ENCODE results near the gene SAMD4B. TPM values are rescaled to one million over a fixed set of nuclear protein-coding genes. Genes with fewer than 3 reads are reported as not detected.

The SAMD4B gene
- total RNA-seq, 4 donors from 2014 or later, result 79.5 to 212 (median 124) TPM

- Histone ChIP-seq H3K4me1 (peaks cover 25 to 43% of the 10 kb centered on the region in 2 donors), H3K27me3 (no peaks in the 10 kb centered on the region), H3K36me3 (peaks cover 21 to 24% of the 10 kb centered on the region in 2 donors), H3K4me3 (replicated peaks in 1 of 3) (no peak overlapping the region), H3K27ac (peak overlapping the region; percentile 70 to 93 (median 80)), H3K9me3 (no peaks in the 10 kb centered on the region)
- intact Hi-C loops (cut with DNase I), result no loop called here
- peak in 1 of 2 donors; percentile 23 for TF ChIP-seq POLR2A (IDR thresholded peaks at IDR 0.05)
- no peak for TF ChIP-seq CTCF (IDR thresholded peaks at IDR 0.05)
- WGBS, 2 donors, result 23 to 25% methylated on average over 19 to 25 of the region's 25 CpGs
- peak; percentile 49 to 65 for DNase-seq
Observed at GRCh38 chr19:39430675-39431593, 88.7 kb downstream of the SAMD4B start.

GRCh38 chr19:39432677-39433025 lies 90.4 kb downstream of the SAMD4B start:
- Histone ChIP-seq H3K4me1 (peaks cover 25 to 48% of the 10 kb centered on the region in 2 donors), H3K27ac (no peak overlapping the region), H3K4me3 (replicated peaks in 1 of 3) (no peak overlapping the region), H3K36me3 (peaks cover 21 to 24% of the 10 kb centered on the region in 2 donors), H3K9me3 (no peaks in the 10 kb centered on the region), H3K27me3 (no peaks in the 10 kb centered on the region)
- no peak for DNase-seq
- WGBS, 2 donors, result 94 to 95% methylated on average over 8 of the region's 8 CpGs
- TF ChIP-seq CTCF (IDR thresholded peaks at IDR 0.05) (no peak), POLR2A (IDR thresholded peaks at IDR 0.05) (no peak)
- intact Hi-C loops (cut with DNase I), result no loop called here

- H3K36me3 ChIP-seq, result peaks cover 21 to 24% of the 10 kb centered on the region in 2 donors
- peaks cover 19 to 42% of the 10 kb centered on the region in 2 donors for H3K4me1 ChIP-seq
- intact Hi-C loops (cut with DNase I), result no loop called here
- no peak overlapping the region for H3K4me3 ChIP-seq (replicated peaks in 1 of 3)
- H3K9me3 ChIP-seq, result no peaks in the 10 kb centered on the region
- DNase-seq, result no peak
- TF ChIP-seq CTCF (IDR thresholded peaks at IDR 0.05), result no peak
- no peak for TF ChIP-seq POLR2A (IDR thresholded peaks at IDR 0.05)
- no peak overlapping the region for H3K27ac ChIP-seq
- H3K27me3 ChIP-seq, result no peaks in the 10 kb centered on the region
- 90 to 99% methylated on average over 8 of the region's 8 CpGs for WGBS, 2 donors
Observed at GRCh38 chr19:39433480-39434079, 91.4 kb downstream of the SAMD4B start.

- Histone ChIP-seq H3K4me3 (replicated peaks in 1 of 3) (peak overlapping the region in 1 of 3 donors; percentile 99), H3K9me3 (no peaks in the 10 kb centered on the region), H3K36me3 (peaks cover 21 to 24% of the 10 kb centered on the region in 2 donors), H3K27me3 (no peaks in the 10 kb centered on the region), H3K27ac (peak overlapping the region in 2 of 3 donors; percentile 64 to 76), H3K4me1 (peaks cover 19 to 35% of the 10 kb centered on the region in 2 donors)
- WGBS, 2 donors, result 50 to 78% methylated on average over 10 of the region's 10 CpGs
- intact Hi-C loops (cut with DNase I), result no loop called here
- no peak for DNase-seq
- TF ChIP-seq CTCF (IDR thresholded peaks at IDR 0.05) (no peak), POLR2A (IDR thresholded peaks at IDR 0.05) (no peak)
Observed at GRCh38 chr19:39434123-39435076, 92.2 kb downstream of the SAMD4B start.

Small RNAs within 50 kb of the gene (microRNA-seq; reads per million reads assigned to microRNA genes)
- not detected for gene MIR4530

Small RNAs within 50 kb of the gene (small RNA-seq; reads per million reads assigned to genes)
- gene AC011445.2, result not detected
- not detected for gene MIR4530
- gene RN7SL566P, result not detected

Other genes with a start within 250 kb of the SAMD4B start
- 10 to 100 TPM; 12.4 to 24.9 (median 23.2) TPM for gene PAK4, start 216.6 kb upstream of the SAMD4B start, total RNA-seq
- under 1 TPM in 3 of 4 donors, not detected in 1; 0.45 to 0.81 (median 0.78) TPM for gene NCCRP1, start 145.5 kb upstream of the SAMD4B start, total RNA-seq
- gene SYCN, start 138.2 kb upstream of the SAMD4B start, total RNA-seq, result not detected
- gene IFNL3, start 97.4 kb upstream of the SAMD4B start, total RNA-seq, result not detected
- gene IFNL4, start 93.6 kb upstream of the SAMD4B start, total RNA-seq, result not detected
- gene IFNL2, start 74.0 kb upstream of the SAMD4B start, total RNA-seq, result not detected
- not detected for gene IFNL1, start 46.0 kb upstream of the SAMD4B start, total RNA-seq
- gene LRFN1, start 21.6 kb upstream of the SAMD4B start, total RNA-seq, result 1 to 10 TPM in 3 of 4 donors, under 1 TPM in 1; 0.78 to 2.2 (median 1.1) TPM
- gene GMFG, start 6.4 kb upstream of the SAMD4B start, total RNA-seq, result 10 to 100 TPM in 3 of 4 donors, 1 to 10 TPM in 1; 6.3 to 54.7 (median 17.6) TPM
- gene PAF1, start 48.7 kb downstream of the SAMD4B start, total RNA-seq, result 10 to 100 TPM; 38.8 to 60.3 (median 50.8) TPM
- 10 to 100 TPM; 44.3 to 77.5 (median 63.4) TPM for gene MED29, start 49.0 kb downstream of the SAMD4B start, total RNA-seq
- gene ZFP36, start 64.4 kb downstream of the SAMD4B start, total RNA-seq, result 100 to 1,000 TPM in 1 of 4 donors, 10 to 100 TPM in 3; 32.4 to 109 (median 62.4) TPM
- 10 to 100 TPM in 2 of 4 donors, 1 to 10 TPM in 2; 8.2 to 29.1 (median 10.7) TPM for gene PLEKHG2, start 70.2 kb downstream of the SAMD4B start, total RNA-seq
- gene RPS16, start 93.5 kb downstream of the SAMD4B start, total RNA-seq, result 1,000 to 10,000 TPM in 2 of 4 donors, 100 to 1,000 TPM in 2; 919 to 2,686 (median 1,277) TPM
- gene SUPT5H, start 103.2 kb downstream of the SAMD4B start, total RNA-seq, result 100 to 1,000 TPM in 2 of 4 donors, 10 to 100 TPM in 2; 93.6 to 203 (median 116) TPM
- 10 to 100 TPM; 74.4 to 86.5 (median 84.5) TPM for gene TIMM50, start 138.4 kb downstream of the SAMD4B start, total RNA-seq
- under 1 TPM in 1 of 4 donors, not detected in 3; 0.56 TPM for gene DLL3, start 156.5 kb downstream of the SAMD4B start, total RNA-seq
- gene SELENOV, start 172.7 kb downstream of the SAMD4B start, total RNA-seq, result 1 to 10 TPM; 2.5 to 4.4 (median 3.3) TPM
- 1 to 10 TPM; 2.4 to 7.1 (median 4.4) TPM for gene EID2B, start 190.4 kb downstream of the SAMD4B start, total RNA-seq
- gene EID2, start 197.7 kb downstream of the SAMD4B start, total RNA-seq, result 10 to 100 TPM; 15.3 to 24.4 (median 19.8) TPM

Data from thyroid gland (tissue), 4 donors.